ENCODE measurements around the gene AK3.

- TF ChIP-seq ATF3 (IDR thresholded peaks at IDR 0.05; ENCODE audit: insufficient read depth, low read depth, low read length) (no peak), EP300 (IDR thresholded peaks at IDR 0.05; ENCODE audit: borderline replicate concordance in 1 of 2, low read depth in 2 of 2, low read length in 2 of 2) (no peak)
These were observed 19.1 kb upstream of the AK3 start for GRCh38 chr9:4760122-4760521.

All from H1 (cell line).